Uterus (tissue), 2 donors: ENCODE data around the gene AFG1L.

Source experiments
- CTCF ChIP-seq, 4 experiments: fragments of 200-600 bp in 2 of 4; fragments of 450-650 bp in 2 of 4; sonication (generic) in 2 of 4; IDR thresholded peaks; one replicate each; pipeline ENCODE4 v1.5.1; 2016 to 2019; ENCODE audit warnings: antibody characterized with exemption in 4 of 4, mild to moderate bottlenecking in 2 of 4, moderate library complexity in 1 of 4
- POLR2A ChIP-seq, 2 donors: fragments of 450-650 bp; IDR thresholded peaks; one replicate each; pipeline ENCODE4 v1.6.1; 2016; ENCODE audit warnings: antibody characterized with exemption in 2 of 2, mild to moderate bottlenecking in 1 of 2, moderate library complexity in 1 of 2

DNA sequence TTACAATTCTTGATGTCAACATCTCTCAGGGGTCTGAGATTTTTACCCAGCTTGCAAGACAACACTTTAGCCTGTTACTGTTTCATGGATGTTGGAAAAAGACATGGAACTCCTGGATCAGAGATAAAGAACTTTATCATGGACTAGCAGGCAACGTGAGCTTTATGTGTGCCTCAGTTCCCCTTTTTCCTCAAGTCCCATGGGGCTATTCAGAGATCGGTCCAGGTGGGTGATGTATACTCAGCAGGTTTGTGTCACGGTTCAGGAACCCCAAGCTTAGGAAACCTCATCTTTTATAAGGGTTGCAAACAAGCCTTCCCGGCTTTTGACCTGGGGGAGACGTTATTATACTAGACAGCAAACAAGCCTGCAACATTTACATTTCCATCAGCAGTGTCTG, 15.0 kb downstream of the AFG1L start:
- TF ChIP-seq CTCF (IDR thresholded peaks at IDR 0.05) (no peak), POLR2A (IDR thresholded peaks at IDR 0.05) (no peak)
